Measurements from ENCODE around the gene MUSK.

MUSK gene

DNA sequence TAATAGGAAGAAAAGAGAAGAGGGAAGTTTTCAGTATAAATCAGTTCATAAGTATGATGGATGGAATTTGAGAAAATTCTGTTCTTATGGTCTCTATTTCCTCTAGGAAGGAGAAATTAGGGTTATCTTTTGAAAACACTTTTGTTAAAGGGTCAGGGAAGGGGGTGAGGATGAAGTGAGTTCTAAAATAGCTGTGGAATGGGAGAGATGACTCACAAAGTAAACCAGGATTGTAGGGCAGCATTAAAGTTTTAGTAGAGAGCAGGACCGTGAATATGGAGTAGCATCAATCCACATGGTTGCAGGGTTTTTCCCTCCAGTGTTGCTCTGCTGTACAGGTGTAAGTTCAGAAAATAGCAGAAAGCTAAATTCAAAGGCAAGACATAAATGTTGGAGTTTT lies 32.4 kb downstream of the MUSK start:
- DNase-seq = no peak

DNA sequence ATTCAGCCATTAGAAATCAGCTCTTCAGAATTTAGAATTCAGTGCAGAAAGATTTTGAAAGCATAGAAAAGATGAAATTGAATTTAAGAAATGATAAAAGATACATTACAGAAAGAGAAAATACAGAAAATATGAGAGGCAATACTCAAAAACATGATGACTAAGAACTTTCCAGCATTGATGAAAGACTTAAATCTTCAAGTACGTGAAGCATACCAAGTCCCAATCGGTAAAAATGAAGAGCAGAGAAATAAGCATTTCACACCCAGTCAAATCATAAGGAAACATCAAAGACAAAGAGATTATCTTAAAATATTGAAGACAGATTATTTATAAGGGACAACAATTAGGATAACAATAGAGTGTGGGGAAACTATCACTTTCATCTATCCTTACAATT lies 35.1 kb downstream of the MUSK start:
- DNase-seq = no peak

DNA sequence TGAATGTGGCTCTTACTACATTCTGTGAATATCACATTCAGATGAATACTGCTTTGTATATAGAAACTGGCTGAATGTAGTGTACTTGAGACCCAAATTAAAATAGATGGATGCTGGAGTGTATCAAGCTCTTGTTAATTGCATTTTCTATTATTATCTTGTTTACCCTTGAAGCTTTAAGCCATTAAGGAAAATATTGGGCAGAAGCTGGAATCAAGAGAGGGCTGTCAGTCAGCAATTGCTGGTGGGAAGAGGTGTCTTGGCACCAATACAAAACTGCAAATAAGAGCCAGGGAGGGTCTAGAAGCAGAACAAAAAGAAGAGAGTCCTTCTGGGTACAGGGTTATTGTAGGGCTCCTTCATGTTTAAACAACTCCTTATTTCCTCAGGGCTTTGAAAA lies 38.8 kb downstream of the MUSK start:
- peak; percentile 94 for DNase-seq

DNA sequence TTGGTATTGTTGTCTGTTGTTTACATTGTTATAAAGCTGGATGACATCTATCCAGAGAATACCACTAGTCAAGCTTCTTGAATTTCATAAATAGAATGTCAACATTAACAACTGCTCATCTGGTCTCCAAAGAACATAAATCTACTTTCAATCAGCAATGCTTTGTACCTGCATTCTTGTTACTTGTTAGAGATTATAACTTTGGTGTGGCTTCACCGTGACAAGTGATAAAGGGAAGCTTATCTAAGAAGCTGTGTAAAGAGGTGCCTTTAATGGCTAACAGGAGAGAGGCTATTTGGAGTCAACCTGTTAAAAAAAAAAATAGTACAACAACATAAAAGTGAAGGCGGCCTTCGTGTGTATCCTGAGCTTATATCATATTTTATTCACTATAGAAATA lies 41.8 kb downstream of the MUSK start:
- DNase-seq = no peak

DNA sequence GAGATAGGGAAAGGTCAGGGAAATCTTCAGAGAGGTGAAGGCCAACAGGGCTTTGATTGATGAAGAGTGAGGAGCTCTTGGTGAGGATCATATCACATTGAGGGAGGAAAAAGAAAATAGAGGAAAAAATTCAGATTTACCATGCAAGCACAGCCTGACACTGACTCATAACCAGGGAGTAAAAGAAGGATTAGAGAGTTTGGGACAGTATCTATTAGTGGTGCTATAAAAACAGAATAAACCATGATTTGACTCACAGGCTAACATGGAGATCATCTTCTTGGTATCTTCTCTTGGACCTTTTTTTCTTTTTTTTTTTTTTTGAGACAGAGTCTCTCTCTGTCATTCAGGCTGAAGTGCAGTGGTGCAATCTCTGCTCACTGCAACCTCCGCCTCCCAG lies 44.4 kb downstream of the MUSK start:
- no peak for DNase-seq

DNA sequence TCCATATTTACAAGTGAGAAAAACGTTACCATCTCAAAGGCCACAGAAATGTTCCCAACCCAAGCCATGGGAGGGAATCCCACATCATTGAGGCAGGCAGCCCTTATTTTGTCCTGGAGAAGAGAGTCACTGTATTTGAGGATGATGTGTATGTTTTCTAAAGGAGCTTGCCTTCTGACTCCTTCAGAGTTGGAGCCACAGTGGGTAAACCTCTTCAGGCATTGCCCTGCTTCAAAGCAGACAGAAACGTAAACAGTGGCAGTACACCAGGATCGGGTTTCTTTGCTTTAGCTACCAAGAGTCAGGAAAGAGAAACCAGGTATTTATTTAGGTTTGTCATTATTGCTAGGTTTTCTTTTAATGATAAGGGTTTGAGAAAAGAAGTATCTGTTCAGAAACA lies 45.7 kb downstream of the MUSK start:
- DNase-seq = no peak

DNA sequence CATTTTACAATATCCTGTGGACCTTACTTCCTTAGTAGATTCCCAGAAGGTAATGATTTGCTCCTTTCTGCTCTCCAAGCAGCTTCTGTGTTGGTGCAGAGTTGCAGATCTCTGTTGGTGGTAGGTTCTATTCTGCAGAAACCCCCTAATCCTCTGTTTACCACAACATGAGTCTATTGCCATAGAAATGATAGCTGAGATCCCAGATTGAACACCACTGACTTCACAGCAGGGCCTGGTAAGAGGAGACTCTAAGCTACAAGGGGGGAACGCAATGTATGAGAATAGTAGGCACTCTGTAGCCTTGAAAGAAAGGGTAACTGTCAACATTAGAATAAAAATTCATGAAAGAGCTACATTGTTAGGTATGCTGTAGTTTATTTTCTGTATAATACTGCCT lies 59.5 kb downstream of the MUSK start:
- DNase-seq = no peak

DNA sequence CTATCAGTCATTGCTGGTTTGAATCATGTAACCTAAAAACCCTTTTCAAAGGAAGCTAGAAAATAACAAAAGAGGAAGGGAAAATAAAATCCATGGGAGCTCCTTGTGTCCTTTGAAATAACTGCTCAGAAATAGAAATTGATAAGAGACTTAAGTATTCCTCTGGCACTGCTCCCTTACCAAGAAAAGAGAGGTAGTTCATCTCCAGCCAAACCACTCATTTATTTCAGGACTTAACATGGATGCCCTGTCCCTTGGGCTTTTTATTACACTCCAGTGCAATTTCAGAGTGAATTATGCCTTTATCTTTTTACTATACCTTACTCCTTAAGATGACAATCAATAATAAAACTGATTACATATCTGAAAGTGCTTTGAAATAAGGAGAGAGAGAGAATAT lies 61.0 kb downstream of the MUSK start:
- DNase-seq = no peak

DNA sequence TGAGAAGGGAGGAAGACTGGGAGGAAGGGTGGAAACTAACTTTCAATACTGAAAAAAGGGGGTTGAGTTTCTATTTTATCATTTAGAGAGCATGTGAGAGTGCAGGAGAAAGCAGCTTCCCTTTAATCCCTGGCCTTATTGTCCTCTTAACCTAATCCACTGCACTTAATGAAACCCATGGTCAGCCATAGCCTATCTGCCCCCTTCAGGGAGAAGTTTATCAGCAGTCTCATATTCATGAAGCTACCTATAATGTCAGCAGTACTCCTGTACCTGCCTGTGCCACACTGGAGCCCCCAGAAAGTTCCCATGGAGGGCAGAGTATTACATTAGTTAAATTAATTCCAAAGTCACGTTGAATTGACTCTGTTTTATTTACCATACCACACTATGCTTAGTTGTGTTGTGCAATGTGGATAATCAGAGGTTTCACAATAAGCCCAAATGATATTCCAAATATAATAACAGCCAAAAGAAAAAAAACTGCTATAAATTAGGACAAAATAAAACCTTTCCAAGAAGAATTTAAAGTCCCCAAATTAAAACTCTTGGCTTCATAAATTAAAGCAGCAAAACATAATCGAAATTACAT lies 62.9 kb downstream of the MUSK start:
- DNase-seq = no peak

DNA sequence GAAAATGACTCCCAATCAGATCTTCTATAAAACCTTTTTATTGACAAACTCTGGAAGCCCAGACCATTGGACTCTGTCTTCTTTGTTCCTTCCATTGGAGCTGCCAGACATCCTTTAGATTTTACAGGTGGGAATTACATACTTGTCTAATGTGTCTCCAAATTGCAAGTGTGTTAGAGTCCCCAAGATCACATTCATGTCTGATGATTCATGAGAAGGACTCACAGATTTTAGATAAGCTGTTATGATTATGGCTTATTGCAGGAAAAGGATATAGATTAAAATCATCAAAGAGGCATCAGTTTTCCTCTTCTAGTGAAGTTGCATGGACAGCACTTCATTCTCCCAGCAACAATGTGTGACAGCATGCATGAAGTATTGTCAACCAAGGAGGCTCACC lies 70.4 kb downstream of the MUSK start:
- no peak for DNase-seq

DNA sequence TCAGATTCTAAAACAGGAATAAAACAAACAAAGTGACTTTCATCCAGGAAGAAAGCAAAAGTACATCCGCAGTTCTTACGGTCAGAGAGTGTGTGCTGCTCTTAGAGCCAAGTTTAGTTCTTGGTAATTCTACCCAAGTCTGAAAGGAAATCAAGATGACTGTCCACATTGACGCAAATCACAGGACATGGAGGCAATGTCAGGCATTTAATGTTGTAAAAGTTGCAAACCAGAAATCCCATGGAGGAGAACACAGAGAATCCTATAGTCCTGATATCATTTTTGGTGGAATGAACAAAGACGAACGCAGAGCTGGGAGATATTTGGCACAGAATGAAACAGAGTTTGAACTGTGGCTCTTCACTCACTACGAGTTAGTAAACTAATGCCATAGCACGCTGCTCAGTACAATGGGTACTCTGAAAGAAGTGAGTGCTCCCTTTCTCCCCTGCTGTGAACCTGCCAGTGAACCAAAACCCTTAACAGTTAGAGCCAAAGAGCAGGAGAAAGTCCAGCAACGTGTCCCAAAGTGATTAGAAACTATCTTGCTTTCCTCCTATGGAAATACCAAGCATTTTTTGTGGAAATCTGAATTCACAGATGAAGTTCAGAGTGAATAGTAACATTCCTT lies 74.3 kb downstream of the MUSK start:
- no peak for DNase-seq

DNA sequence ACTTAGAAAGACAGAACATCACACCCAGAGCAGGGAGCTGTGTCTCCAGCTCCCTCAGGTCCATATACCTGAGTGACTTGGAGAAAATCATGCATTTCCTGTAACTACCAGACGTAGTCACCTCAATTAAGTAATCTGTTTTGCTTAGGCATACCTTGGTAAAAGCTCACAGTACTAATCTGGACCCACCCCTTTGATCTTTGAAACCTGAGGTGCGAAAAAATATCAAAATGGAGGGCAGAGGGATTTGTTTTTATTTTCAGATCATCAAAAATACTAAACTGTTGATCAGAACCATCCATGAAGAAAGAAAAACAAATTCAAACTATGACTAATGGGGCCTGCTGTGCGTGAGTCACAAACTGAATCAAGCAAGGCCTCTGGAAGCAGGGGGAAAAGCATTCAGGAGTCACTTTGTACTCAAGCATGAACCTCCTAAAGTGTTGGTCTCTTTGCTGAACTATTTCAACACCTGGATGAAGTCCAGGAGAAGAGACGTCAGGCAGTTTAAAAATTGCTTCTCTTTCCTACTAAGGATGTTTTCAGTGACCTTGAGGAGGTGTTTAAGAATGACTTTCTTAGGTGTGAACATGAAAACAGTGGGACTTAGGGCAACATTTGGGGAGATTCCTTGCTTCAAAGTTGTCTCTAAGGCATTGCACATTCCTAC lies 76.3 kb downstream of the MUSK start:
- no peak for DNase-seq

DNA sequence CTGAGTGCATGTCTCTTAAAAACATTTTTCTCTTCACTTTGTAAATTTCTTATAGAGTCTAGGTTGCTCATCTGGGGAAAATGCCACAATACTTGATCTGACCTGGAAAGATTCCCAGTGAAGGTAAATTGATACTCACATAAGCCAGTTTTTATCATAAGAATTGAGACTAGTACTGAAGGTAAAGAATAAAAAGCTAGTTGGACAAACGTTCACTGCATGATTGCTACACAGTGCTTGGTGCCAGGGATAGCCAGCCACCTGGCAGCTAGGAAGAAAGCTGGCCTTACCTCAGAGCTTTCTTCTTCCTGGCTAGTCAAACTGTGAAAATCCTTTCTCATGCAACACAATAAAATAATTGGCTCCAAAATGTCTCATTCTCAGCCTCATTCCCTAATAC lies 77.1 kb downstream of the MUSK start:
- no peak for DNase-seq

DNA sequence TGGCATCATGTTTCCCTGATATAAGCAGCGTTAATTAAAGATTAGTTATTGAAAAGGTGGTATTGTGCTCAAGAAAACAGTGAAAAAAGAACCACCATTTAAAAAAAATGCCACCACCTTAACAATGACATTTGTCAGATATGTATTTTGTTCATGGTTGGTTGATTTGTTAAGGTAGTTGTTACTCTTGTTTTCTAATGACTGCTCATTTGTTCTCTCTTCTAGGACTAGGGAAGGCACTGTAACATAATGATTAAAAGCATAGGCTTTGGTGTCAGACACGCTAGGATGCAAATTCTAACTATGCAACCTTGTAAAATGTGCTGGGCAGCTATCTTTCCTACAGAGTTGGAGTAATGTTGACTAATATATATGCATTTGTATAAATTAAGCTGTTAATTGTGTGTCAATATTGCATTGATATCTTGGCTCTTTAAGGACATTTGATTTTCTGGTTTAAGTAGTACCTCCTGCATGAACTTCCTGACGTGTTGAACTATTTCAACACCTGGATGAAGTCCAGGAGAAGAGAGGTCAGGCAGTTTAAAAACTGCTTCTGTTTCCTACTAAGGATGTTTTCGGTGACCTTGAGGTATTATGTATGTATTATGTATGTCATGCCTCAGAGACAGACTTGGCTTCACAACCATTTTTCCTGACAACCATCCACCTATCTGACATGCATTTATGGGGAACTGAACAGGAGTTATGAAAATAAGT lies 77.8 kb downstream of the MUSK start:
- no peak for DNase-seq

DNA sequence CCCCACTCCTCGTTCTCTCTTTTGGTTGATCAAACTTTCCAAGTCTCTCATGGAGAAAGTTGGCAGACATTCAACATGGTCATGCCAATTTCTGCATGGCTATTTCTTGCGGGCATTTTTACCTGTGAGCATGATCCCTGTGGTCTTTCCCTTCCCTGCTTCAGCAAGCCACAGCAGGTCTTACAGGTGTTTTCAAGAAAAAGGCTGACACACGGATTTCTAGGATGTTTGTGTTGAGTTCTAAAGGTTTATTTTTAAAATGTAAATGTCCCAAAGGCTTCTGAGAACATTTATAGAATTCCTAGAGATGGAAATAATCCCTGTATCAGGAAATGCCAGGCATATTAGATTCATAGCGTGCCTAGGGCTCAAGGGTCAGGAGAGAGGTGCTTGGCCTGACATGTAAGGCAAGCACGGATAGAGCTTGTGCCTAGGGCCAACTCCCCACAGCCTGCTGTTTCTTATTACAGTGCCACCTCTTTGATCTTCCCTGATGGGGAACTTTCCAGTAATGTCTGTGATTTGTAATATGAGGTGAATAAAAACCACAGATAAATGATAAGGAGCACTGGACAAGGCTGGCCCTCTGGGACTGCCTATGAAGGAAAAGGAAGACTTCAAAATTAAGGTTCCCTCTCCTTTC lies 79.8 kb downstream of the MUSK start:
- DNase-seq = no peak

DNA sequence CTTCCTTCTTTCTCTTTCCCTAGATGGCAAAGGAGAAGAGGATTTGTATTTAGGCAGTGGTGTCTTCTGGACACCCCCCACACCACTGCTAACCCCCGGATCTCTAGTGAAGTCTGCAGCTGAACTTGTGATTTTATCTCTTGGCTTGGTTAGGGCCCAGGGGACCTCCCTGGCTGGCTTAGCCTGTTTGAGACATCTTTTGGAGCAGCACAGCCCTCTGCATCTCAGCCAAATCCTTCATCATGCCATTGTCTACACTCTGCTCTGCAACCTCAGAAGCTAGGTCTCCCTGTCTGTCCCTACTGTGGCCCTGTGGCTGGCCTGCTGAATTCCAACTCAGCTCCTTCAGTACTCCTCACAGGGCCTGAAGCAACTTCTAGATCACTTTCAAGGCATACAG lies 81.7 kb downstream of the MUSK start:
- DNase-seq = no peak

DNA sequence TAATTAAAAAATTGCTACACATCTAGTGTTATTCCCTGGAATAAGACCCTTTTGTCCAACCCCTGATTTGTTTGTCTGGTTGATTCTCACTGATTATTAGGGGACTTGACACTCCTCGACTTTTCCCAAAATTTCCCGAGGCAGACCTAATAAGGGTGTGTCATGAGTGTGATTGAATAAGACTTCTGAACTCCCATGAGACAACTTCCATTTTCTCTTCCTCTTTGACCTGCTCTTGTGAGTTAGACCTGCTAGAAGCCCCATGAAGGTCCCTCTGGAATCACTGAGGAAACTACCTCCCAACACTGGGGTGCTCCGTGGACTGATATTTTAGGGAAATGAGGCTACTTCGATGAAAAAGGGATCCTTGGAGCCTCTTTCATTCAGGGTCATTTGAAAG lies 83.4 kb downstream of the MUSK start:
- DNase-seq = no peak

DNA sequence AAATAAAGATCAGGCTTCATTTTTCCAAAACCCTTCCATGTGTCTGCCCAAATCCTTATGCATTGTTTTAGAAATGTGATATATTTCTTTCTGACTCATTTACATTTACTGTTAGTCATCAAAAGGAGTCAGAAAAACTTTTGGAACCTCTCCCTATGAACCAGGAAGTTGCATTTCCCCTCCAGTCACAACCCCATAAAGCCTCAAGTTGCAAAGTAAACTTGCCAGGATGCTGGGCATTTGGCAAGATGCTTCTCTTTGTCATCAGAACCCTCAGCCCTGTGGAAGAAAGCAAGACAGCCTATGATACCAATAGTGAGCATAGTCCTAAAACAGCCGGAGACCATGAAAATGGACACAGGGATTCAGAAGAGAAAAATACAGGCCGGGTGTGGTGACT lies 84.2 kb downstream of the MUSK start:
- no peak for DNase-seq

DNA sequence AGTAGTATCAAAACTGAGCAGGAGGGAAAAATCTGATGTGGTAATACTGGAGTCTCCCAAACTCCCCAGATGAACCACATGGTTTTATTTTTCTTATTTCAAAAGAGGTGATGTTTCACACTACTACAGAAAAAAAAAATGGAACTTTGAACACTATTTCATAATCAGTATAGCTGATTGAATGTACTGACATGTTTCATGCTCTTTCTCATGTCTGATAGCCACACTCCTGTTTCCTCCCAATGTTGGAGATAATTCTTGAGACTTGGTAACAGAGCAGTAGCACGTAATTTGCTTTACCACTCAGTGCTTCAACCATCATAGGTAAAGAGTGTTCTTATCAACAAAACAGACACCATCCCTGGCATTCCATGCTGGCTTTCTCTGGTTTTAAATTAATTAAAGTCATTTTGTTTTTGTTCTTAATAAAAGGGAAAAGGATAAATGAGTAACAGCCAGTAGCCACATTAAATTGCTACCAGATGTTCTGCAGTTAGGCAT lies 85.2 kb downstream of the MUSK start:
- no peak for DNase-seq

DNA sequence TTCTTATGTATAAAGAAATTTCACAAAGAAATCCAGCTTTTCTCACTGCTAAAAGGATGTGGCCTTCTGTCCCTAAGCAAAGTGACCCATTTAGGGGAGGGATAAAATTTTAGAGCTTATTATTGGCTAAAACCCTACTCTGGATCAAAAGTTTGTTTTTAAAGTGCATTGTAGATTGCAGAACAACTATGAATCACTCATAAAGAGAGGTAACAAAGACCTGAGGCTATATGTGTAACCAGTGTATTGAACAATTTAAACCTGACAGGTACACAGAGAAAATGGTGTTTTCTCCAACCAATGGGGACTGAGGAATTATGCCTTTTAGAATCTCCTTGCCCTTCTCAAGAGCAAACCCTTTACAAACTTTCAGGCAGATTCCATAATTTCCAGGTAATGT lies 86.6 kb downstream of the MUSK start:
- DNase-seq = no peak

DNA sequence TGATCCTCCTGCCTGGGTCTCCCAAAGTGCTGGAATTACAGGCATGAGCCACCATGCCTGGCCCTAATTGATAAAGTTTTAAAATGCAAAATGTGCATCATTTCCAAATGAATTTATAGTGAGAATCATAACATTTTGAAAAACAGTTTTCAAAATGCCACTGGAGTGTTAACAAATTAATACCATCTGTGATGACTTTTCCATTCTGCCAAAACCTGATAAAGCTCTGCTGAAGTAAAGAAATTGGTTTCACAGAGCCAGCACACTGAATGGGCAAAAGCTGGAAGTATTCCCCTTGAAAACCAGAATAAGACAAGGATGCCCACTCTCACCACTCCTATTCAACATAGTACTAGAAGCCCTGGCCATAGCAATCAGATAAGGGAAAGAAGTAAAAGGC lies 89.6 kb downstream of the MUSK start:
- no peak for DNase-seq

DNA sequence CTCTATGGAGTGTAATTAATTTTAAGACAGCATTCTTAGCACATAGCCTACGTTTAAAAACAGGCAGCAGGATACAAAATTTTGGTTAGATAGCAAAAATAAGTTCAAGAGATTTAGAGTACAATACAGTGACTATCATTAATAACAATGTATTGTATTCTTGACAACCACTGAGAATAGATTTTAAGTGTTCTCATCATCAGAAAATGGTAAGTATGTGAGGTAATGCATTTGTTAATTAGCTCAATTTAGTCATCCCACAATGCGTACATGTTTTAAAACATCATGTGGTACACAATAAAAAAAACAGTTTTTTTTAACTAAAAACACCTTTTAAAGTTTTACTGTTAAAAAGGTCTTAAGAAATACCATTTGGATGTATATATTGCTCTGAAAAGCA lies 94.2 kb downstream of the MUSK start:
- no peak for DNase-seq

DNA sequence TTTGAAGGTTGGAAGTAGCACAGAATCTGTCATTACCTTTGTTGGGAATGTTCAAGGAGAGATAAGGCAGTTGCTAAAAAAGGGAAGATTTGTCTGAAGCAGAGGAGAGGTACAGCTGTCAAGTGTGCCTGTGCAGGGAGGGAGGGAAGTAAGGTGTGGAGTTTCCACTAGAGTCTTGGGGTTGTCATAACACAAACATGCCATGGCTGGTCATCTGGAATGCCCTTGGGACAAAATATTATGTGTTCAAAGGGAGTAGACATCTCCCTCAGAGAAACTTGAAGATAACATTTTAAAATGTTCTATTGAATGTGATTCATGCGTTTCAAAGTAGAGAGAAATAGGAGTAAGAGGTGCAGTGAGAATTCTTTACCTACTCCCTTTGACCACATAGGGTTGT lies 95.0 kb downstream of the MUSK start:
- DNase-seq = no peak

DNA sequence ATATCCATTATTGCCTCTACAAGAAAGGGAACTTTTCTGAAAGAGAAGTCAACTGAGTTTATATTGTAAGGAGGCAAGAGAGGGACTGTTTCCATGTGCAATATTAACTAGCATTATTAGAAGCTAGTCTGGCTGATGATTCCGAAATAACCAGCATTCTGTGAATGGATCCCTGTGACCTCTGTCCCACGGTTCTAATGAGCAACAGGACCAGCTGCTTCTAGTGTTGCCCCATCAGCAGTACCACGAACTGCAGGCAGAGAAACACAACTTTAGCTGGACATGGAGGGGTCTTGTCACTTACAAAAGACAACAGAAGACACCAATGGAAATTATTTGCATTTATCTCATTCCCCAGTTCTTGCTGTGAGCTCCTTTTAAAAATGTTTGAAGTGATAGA lies 95.4 kb downstream of the MUSK start:
- DNase-seq = no peak
